Measurements from ENCODE around the gene TRIM69. TPM values are rescaled to one million over a fixed set of nuclear protein-coding genes. Genes with fewer than 3 reads are reported as not detected.
"Not testable (repeated sequence)": the region's sequence is repeated elsewhere in the genome, so short reads cannot be mapped to it uniquely, and the experiment has no call there.

Gene TRIM69
- total RNA-seq, 3 donors from 2014 or later = 9.8 to 15.5 (median 13.5) TPM

DNA sequence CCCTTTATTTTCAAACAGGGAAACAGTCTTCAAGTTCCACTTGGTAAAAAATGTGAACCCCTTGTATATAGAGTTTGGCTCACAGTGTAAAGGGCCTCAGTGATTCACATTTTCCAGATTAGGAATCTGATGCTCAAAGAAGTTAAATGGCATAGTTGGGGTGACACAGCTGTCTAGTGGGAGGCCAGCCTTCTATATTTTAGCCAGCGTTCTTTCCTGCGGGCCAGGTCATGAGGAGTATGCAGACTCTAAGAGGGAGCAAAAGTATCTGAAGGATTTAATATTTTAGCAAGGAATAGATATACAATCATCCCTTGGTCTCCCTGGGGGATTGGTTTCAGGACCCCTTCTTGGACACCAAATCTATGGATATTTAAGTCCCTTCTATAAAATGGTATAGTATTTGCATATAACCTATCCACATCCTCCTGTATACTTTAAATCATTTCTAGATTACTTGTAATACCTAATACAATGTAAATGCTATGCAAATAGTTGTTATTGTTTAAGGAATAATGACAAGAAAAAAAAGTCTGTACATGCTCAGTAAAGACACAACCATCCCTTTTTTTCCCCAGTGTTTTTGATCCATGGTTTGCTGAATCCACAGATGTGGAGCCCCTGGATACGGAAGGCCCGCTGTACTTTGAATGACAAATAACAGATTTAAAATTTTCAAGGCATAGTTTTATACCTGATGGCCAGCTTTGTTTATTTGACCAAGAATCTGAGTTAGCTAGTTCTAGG, 18.0 kb upstream of the TRIM69 start:
- no peaks in the 10 kb centered on the region for H3K9me3 ChIP-seq
- H3K4me3 ChIP-seq = no peak overlapping the region
- no peaks in the 10 kb centered on the region for H3K27me3 ChIP-seq
- TF ChIP-seq POLR2AphosphoS5 (IDR thresholded peaks at IDR 0.05) = no peak
- TF ChIP-seq POLR2A (IDR thresholded peaks at IDR 0.05) = no peak
- DNase-seq (ENCODE audit: low spot score in 2 of 2) = no peak
- peaks cover 0 to 12% of the 10 kb centered on the region in 2 donors for H3K4me1 ChIP-seq
- intact Hi-C loops (cut with DNase I; ENCODE audit: low total_unique reads) = no loop called here
- peaks cover 8% of the 10 kb centered on the region for H3K36me3 ChIP-seq
- H3K27ac ChIP-seq = no peak overlapping the region

DNA sequence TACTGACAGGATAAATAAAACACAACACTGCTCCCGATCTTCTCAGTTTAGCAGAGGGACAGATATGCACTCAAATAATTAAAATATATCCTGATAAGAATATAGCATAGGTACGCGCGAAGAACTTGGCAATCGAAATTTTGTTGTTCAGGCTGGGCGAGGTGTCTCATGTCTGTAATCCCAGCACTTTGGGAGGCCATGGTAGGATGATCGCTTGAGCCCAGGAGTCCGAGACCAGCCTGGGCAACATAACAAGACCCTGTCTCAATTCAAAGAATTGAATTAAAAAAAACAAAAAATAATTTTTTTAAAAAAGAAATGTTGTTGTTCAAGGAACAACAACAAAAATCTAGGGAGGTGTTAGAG, 17.4 kb upstream of the TRIM69 start:
- H3K9me3 ChIP-seq = no peaks in the 10 kb centered on the region
- no peak for DNase-seq (ENCODE audit: low spot score in 2 of 2)
- peaks cover 0 to 10% of the 10 kb centered on the region in 2 donors for H3K4me1 ChIP-seq
- intact Hi-C loops (cut with DNase I; ENCODE audit: low total_unique reads) = no loop called here
- TF ChIP-seq POLR2AphosphoS5 (IDR thresholded peaks at IDR 0.05) (no peak), POLR2A (IDR thresholded peaks at IDR 0.05) (no peak)
- TF ChIP-seq, protein P1, sequence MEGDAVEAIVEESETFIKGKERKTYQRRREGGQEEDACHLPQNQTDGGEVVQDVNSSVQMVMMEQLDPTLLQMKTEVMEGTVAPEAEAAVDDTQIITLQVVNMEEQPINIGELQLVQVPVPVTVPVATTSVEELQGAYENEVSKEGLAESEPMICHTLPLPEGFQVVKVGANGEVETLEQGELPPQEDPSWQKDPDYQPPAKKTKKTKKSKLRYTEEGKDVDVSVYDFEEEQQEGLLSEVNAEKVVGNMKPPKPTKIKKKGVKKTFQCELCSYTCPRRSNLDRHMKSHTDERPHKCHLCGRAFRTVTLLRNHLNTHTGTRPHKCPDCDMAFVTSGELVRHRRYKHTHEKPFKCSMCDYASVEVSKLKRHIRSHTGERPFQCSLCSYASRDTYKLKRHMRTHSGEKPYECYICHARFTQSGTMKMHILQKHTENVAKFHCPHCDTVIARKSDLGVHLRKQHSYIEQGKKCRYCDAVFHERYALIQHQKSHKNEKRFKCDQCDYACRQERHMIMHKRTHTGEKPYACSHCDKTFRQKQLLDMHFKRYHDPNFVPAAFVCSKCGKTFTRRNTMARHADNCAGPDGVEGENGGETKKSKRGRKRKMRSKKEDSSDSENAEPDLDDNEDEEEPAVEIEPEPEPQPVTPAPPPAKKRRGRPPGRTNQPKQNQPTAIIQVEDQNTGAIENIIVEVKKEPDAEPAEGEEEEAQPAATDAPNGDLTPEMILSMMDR (IDR thresholded peaks at IDR 0.05) = no peak
- H3K27me3 ChIP-seq = no peaks in the 10 kb centered on the region
- H3K27ac ChIP-seq = no peak overlapping the region
- no peak overlapping the region for H3K4me3 ChIP-seq
- peaks cover 8% of the 10 kb centered on the region for H3K36me3 ChIP-seq

DNA sequence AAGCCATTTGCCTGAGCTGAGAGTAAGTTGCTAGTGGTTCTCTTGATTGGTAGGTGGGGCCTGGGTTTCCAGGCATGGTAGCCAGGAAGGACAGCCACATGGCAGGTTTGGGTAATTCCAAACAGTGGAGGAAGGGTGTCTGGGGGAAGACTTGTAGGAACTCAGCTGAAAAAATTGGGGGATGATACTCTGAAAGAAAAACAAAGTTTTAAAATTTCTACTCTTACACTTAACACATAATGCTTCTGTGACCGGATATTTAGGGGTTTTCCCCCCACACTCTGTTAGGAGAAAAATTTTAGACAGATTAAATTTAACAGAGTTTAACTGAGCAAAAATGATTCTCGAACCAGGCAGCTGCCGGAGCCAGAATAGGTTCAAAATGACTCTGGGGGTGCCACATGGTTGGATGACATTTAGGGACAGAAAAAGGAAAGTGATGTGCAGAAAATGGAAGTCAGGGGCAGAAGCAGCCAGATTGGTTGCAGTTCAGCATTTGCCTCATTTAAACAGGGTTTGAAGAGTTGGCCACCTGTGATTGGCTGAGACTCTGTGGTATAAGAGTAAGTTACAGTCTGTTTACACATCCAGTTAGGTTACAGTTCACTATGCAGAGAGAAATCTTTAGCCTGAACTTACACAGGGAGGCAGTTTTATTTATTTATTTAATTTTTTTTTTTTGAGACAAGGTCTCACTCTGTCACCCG, 16.9 kb upstream of the TRIM69 start:
- Histone ChIP-seq H3K36me3 (peaks cover 8% of the 10 kb centered on the region), H3K9me3 (no peaks in the 10 kb centered on the region), H3K27me3 (no peaks in the 10 kb centered on the region), H3K4me1 (peaks cover 0 to 6% of the 10 kb centered on the region in 2 donors), H3K27ac (no peak overlapping the region), H3K4me3 (no peak overlapping the region)
- DNase-seq (ENCODE audit: low spot score in 2 of 2) = no peak
- intact Hi-C loops (cut with DNase I; ENCODE audit: low total_unique reads) = no loop called here
- TF ChIP-seq, protein P1 (IDR thresholded peaks at IDR 0.05) = no peak
- TF ChIP-seq POLR2AphosphoS5 (IDR thresholded peaks at IDR 0.05) (no peak), POLR2A (IDR thresholded peaks at IDR 0.05) (no peak)

DNA sequence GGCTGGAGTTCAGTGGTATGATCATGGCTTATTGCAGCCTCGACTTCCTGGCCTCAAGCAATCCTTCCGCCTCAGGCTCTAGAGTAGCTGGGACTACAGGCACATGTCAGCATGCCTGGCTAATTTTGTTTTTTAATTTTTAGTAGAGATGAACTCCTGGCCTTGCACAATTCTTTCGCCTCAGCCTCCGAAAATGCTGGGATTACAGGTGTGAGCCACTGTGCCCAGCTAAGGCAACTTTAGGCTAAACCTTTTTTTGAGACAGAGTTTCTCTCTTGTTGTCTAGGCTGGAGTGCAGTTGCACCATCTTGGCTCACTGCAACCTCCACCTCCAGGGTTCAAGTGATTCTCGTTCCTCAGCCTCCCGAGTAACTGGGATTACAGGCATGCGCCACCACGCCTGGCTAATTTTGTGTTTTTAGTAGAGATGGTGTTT, 16.3 kb upstream of the TRIM69 start:
- DNase-seq (ENCODE audit: low spot score in 2 of 2); H3K36me3 ChIP-seq; H3K4me1 ChIP-seq; intact Hi-C loops (cut with DNase I; ENCODE audit: low total_unique reads); H3K9me3 ChIP-seq; H3K27me3 ChIP-seq; H3K4me3 ChIP-seq: not testable (repeated sequence)
- peak overlapping the region in 1 of 2 donors; percentile 4 for H3K27ac ChIP-seq

DNA sequence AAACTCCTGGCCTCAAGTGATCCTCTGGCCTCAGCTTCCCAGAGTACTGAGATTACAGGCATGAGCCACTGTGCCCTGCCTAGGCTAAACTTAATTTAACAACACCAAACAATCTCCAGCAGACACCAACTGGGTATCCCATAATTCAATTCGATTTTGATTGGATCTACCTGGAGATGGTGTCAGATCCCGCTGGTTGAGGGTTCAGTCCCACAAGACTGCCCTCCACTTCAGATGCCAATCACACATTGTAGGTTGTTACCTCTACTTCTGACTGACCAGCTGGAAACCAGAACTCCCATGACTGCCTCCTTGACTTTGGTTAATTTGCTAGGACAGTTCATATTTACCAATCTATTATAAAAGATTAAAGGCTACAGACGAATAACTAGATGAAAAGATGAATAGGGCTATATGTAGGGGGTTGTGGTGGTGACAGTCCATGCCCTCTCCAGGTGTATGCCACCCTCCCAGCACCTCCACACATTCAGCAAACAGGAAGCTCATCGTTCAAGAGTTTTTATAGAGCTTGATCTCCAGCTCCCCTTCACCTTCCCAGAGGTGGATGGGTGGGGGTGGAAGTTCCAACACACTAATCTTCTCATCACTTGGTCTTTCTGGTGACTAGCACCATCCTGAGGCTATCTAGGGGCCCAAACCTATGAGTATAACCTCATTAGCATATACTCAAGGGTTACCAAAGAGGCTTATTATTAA, 15.7 kb upstream of the TRIM69 start:
- TF ChIP-seq POLR2AphosphoS5 (IDR thresholded peaks at IDR 0.05) (no peak), POLR2A (IDR thresholded peaks at IDR 0.05) (no peak)
- TF ChIP-seq, protein P1 (IDR thresholded peaks at IDR 0.05) = no peak
- Histone ChIP-seq H3K4me1 (peaks cover 0 to 4% of the 10 kb centered on the region in 2 donors), H3K36me3 (peaks cover 5% of the 10 kb centered on the region), H3K9me3 (no peaks in the 10 kb centered on the region), H3K27ac (peak overlapping the region in 1 of 2 donors; percentile 4), H3K4me3 (no peak overlapping the region), H3K27me3 (no peaks in the 10 kb centered on the region)
- intact Hi-C loops (cut with DNase I; ENCODE audit: low total_unique reads) = no loop called here
- no peak for DNase-seq (ENCODE audit: low spot score in 2 of 2)

DNA sequence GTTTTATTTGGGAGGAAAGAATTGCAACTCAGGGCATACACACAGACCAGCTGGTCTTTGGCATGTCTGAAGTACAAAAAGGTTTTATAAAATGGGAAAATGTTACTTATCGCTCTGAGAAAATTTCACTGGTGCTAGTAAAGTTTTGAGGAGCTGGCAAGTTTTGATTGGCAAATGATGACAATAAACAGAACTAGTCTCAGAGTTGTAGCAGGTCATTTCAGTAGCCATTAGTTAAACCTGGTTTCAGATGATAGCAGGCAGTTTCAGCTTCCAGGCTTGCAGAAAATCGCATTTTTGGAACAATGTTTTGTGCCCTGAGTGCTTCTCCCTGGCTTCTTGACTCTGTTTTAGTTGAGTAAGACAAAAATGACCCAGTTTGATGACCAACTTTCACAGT, 14.3 kb upstream of the TRIM69 start:
- Histone ChIP-seq H3K9me3 (no peaks in the 10 kb centered on the region), H3K27ac (no peak overlapping the region), H3K4me3 (no peak overlapping the region), H3K36me3 (no peaks in the 10 kb centered on the region), H3K4me1 (no peaks in the 10 kb centered on the region), H3K27me3 (no peaks in the 10 kb centered on the region)
- intact Hi-C loops (cut with DNase I; ENCODE audit: low total_unique reads) = no loop called here
- DNase-seq (ENCODE audit: low spot score in 2 of 2) = no peak
- no peak for TF ChIP-seq POLR2AphosphoS5 (IDR thresholded peaks at IDR 0.05)
- no peak for TF ChIP-seq POLR2A (IDR thresholded peaks at IDR 0.05)
- TF ChIP-seq, protein P1 (IDR thresholded peaks at IDR 0.05) = no peak
